ENCODE measurements around the gene TBCD. TPM values are rescaled to one million over a fixed set of nuclear protein-coding genes. Genes with fewer than 3 reads are reported as not detected.

The TBCD gene
- total and polyA plus RNA-seq, 2 donors (not counting 1 experiment from before 2014, with no cell fraction given): 22.1 to 36.7 TPM

DNA sequence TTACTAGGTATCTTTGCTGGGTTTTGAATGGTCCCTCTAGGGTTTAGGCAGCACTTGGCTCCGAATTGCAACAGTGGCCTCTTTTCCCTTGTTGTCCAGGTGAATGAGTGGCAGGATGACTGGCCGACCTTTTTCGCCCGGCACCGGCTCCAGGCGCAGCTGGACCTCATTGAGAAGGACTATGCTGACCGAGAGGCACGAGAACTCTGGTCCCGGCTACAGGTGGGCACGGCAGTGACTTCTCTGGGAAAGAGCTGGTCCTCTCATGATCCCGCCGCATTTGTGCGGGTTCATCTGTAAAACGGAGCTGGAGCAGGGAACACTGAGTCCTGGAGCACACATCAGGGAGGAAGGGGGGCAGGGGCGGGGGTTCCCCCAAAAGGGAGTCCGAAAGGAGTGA is 3.1 kb upstream of the TBCD start:
- Histone ChIP-seq H3K4me3 (replicated peaks in 1 of 4; ENCODE audit: control extremely low read depth in 1 of 4, insufficient read depth in 1 of 4, low read depth in 3 of 4, low read length in 4 of 4) (no peak overlapping the region), H3K4me2 (ENCODE audit: extremely low read depth, insufficient read depth, low read length) (no peak overlapping the region), H3K27me3 (ENCODE audit: control insufficient read depth, insufficient read depth, low read length) (no peaks in the 10 kb centered on the region), H3K79me2 (ENCODE audit: control insufficient read depth, insufficient read depth, low read length) (peaks cover 11% of the 10 kb centered on the region), H2AFZ (ENCODE audit: low read length) (no peak overlapping the region), H4K20me1 (ENCODE audit: control insufficient read depth, extremely low read depth, insufficient read depth, low read length) (no peaks in the 10 kb centered on the region), H3K36me3 (ENCODE audit: control insufficient read depth, insufficient read depth, low read length) (no peaks in the 10 kb centered on the region), H3K27ac (ENCODE audit: insufficient read depth, low read length) (no peak overlapping the region), H3K4me1 (ENCODE audit: control insufficient read depth, extremely low read depth, insufficient read depth, low read length) (no peaks in the 10 kb centered on the region), H3K9ac (ENCODE audit: insufficient read depth, low read length) (no peak overlapping the region), H3K9me3 (ENCODE audit: control insufficient read depth, insufficient read depth, low read depth, low read length) (no peaks in the 10 kb centered on the region)
- TF ChIP-seq CTCF (conservative IDR thresholded peaks at IDR 0.05 in 1 of 2, IDR thresholded peaks at IDR 0.05 in 1 of 2; ENCODE audit: low read depth in 1 of 2, low read length in 2 of 2) (no peak), EZH2 (IDR thresholded peaks at IDR 0.05; ENCODE audit: low read length, missing control alignments) (no peak)
- no peak for DNase-seq (ENCODE audit: low read depth in 2 of 2)

DNA sequence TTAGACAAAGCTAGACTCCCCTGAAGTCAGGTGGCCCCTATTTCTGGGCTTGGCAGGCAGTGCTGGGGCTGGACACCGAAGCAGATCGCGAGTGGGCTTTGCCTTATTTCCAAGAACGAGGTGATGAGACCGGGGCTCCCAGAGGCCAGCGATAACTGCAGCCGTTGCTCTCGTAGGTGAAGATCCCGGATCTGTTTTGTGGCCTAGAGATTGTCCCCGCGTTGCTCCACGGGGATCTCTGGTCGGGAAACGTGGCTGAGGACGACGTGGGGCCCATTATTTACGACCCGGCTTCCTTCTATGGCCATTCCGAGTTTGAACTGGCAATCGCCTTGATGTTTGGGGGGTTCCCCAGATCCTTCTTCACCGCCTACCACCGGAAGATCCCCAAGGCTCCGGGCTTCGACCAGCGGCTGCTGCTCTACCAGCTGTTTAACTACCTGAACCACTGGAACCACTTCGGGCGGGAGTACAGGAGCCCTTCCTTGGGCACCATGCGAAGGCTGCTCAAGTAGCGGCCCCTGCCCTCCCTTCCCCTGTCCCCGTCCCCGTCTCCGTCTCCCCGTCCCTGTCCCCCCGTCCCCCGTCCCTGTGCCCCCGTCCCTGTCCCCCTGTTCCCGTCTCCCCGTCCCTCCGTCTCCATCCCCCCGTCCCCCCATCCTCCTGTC is 1.5 kb upstream of the TBCD start:
- no peaks in the 10 kb centered on the region for H3K9me3 ChIP-seq (ENCODE audit: control insufficient read depth, insufficient read depth, low read depth, low read length)
- no peak for TF ChIP-seq CTCF (conservative IDR thresholded peaks at IDR 0.05 in 1 of 2, IDR thresholded peaks at IDR 0.05 in 1 of 2; ENCODE audit: low read depth in 1 of 2, low read length in 2 of 2)
- no peak for TF ChIP-seq EZH2 (IDR thresholded peaks at IDR 0.05; ENCODE audit: low read length, missing control alignments)
- no peak overlapping the region for H3K27ac ChIP-seq (ENCODE audit: insufficient read depth, low read length)
- H3K9ac ChIP-seq (ENCODE audit: insufficient read depth, low read length): no peak overlapping the region
- H3K27me3 ChIP-seq (ENCODE audit: control insufficient read depth, insufficient read depth, low read length): no peaks in the 10 kb centered on the region
- no peak overlapping the region for H3K4me2 ChIP-seq (ENCODE audit: extremely low read depth, insufficient read depth, low read length)
- H2AFZ ChIP-seq (ENCODE audit: low read length): no peak overlapping the region
- H3K36me3 ChIP-seq (ENCODE audit: control insufficient read depth, insufficient read depth, low read length): no peaks in the 10 kb centered on the region
- H3K4me3 ChIP-seq (replicated peaks in 1 of 4; ENCODE audit: control extremely low read depth in 1 of 4, insufficient read depth in 1 of 4, low read depth in 3 of 4, low read length in 4 of 4): no peak overlapping the region
- no peaks in the 10 kb centered on the region for H3K4me1 ChIP-seq (ENCODE audit: control insufficient read depth, extremely low read depth, insufficient read depth, low read length)
- H4K20me1 ChIP-seq (ENCODE audit: control insufficient read depth, extremely low read depth, insufficient read depth, low read length): no peaks in the 10 kb centered on the region
- peaks cover 24% of the 10 kb centered on the region for H3K79me2 ChIP-seq (ENCODE audit: control insufficient read depth, insufficient read depth, low read length)
- no peak for DNase-seq (ENCODE audit: low read depth in 2 of 2)

GRCh38 chr17:82751171-82751570 is 694 bp upstream of the TBCD start:
- H2AFZ ChIP-seq (ENCODE audit: low read length): peak overlapping the region; percentile 60
- DNase-seq (ENCODE audit: low read depth in 2 of 2): peak in 1 of 2 donors; percentile 37
- peaks cover 30% of the 10 kb centered on the region for H3K79me2 ChIP-seq (ENCODE audit: control insufficient read depth, insufficient read depth, low read length)
- no peaks in the 10 kb centered on the region for H4K20me1 ChIP-seq (ENCODE audit: control insufficient read depth, extremely low read depth, insufficient read depth, low read length)
- H3K9ac ChIP-seq (ENCODE audit: insufficient read depth, low read length): peak overlapping the region; percentile 62
- peak overlapping the region; percentile 51 for H3K27ac ChIP-seq (ENCODE audit: insufficient read depth, low read length)
- H3K4me3 ChIP-seq (replicated peaks in 1 of 4; ENCODE audit: control extremely low read depth in 1 of 4, insufficient read depth in 1 of 4, low read depth in 3 of 4, low read length in 4 of 4): peak overlapping the region in 3 of 4 experiments; percentile 23 to 59 (median 58)
- TF ChIP-seq EZH2 (IDR thresholded peaks at IDR 0.05; ENCODE audit: low read length, missing control alignments) (no peak), CTCF (conservative IDR thresholded peaks at IDR 0.05 in 1 of 2, IDR thresholded peaks at IDR 0.05 in 1 of 2; ENCODE audit: low read depth in 1 of 2, low read length in 2 of 2) (no peak)
- no peaks in the 10 kb centered on the region for H3K27me3 ChIP-seq (ENCODE audit: control insufficient read depth, insufficient read depth, low read length)
- no peaks in the 10 kb centered on the region for H3K36me3 ChIP-seq (ENCODE audit: control insufficient read depth, insufficient read depth, low read length)
- no peaks in the 10 kb centered on the region for H3K4me1 ChIP-seq (ENCODE audit: control insufficient read depth, extremely low read depth, insufficient read depth, low read length)
- H3K9me3 ChIP-seq (ENCODE audit: control insufficient read depth, insufficient read depth, low read depth, low read length): no peaks in the 10 kb centered on the region
- H3K4me2 ChIP-seq (ENCODE audit: extremely low read depth, insufficient read depth, low read length): peak overlapping the region; percentile 75

All from fibroblast of lung (primary cell).